Measurements from ENCODE around the gene DSCAML1.

DNA sequence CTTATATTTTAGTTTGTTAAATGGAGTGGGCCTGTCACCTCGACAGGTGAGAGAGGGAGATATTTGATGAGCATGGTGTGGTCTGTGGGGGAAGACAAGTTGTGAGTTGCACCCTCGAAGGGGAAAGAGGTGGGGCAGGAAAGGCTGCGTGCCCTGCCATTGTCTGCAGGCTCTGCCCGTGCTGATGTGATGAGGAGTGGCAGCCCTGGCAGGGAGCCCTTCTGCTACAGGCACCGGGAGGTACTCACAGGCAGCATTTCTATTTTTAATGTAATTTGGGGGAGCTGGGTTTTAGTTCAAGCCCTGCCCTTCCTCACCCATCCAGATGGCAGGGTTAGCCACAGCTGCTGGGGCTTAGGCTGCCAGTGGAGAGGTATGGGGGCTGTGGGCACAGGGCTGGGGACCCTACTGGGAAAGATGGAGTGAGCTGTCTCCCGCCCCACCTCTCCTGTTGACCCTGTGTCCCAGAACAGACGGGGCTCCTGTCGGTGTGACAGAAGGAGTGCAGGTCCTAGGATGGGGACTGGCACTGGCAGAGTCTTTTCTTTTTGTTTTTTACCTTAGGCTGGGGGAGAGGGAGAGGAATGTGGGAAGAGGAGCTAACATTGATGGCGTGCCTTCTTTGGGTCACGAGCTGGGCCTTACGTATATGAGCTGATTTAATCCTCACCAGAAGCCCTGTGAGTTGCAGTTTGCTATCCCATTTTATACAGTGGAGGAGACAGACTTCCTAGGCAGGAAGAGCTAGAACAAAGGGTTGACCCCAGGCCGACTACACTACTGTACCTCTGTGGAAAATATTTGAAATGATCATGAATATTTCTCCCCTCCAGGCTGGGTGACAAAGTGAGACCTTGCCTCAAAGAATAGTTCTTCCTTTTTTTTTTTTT is 417.8 kb downstream of the DSCAML1 start:
- TF ChIP-seq, protein P1, sequence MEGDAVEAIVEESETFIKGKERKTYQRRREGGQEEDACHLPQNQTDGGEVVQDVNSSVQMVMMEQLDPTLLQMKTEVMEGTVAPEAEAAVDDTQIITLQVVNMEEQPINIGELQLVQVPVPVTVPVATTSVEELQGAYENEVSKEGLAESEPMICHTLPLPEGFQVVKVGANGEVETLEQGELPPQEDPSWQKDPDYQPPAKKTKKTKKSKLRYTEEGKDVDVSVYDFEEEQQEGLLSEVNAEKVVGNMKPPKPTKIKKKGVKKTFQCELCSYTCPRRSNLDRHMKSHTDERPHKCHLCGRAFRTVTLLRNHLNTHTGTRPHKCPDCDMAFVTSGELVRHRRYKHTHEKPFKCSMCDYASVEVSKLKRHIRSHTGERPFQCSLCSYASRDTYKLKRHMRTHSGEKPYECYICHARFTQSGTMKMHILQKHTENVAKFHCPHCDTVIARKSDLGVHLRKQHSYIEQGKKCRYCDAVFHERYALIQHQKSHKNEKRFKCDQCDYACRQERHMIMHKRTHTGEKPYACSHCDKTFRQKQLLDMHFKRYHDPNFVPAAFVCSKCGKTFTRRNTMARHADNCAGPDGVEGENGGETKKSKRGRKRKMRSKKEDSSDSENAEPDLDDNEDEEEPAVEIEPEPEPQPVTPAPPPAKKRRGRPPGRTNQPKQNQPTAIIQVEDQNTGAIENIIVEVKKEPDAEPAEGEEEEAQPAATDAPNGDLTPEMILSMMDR (IDR thresholded peaks at IDR 0.05), result no peak
- TF ChIP-seq POLR2A (IDR thresholded peaks at IDR 0.05), result no peak
